Smooth muscle cell (in vitro differentiated cells): ENCODE data around the gene DNM3. TPM values are rescaled to one million over a fixed set of nuclear protein-coding genes. Genes with fewer than 3 reads are reported as not detected.
A peak's percentile ranks its signal among the peaks of the same experiment; 100 is the strongest.

Experiments
- DNase-seq: peaks from one replicate; lab custom pipeline; 2025; ENCODE audit not compliant: unreplicated experiment; lab: John Stamatoyannopoulos, UW
- H2AFZ ChIP-seq: fragments of 200-600 bp; sonication (generic); 2 replicates; pipeline ENCODE4 v1.6.0; 2016; ENCODE audit warnings: antibody characterized with exemption, low read depth, mild to moderate bottlenecking
- H3F3A ChIP-seq: fragments of 200-600 bp; sonication (generic); 2 replicates; pipeline ENCODE4 v1.6.0; 2017; ENCODE audit warnings: antibody characterized with exemption, low read depth
- H3K27ac ChIP-seq: fragments of 200-600 bp; sonication (generic); 2 replicates; pipeline ENCODE4 v1.5.1; 2016; ENCODE audit warnings: low read depth, mild to moderate bottlenecking
- H3K27me3 ChIP-seq: fragments of 200-600 bp; sonication (generic); 2 replicates; pipeline ENCODE4 v1.6.1; 2016; ENCODE audit warnings: low read depth, mild to moderate bottlenecking
- H3K36me3 ChIP-seq: fragments of 200-600 bp; sonication (generic); 2 replicates; pipeline ENCODE4 v1.5.1; 2016; ENCODE audit warnings: low read depth
- H3K4me1 ChIP-seq: fragments of 200-600 bp; sonication (generic); 2 replicates; pipeline ENCODE4 v1.5.1; 2016; ENCODE audit warnings: low read depth
- H3K4me2 ChIP-seq: fragments of 200-600 bp; sonication (generic); 2 replicates; pipeline ENCODE4 v1.6.0; 2016; ENCODE audit warnings: mild to moderate bottlenecking
- H3K4me3 ChIP-seq: fragments of 200-600 bp; sonication (generic); 2 replicates; pipeline ENCODE4 v1.5.1; 2016; ENCODE audit warnings: mild to moderate bottlenecking
- H3K79me2 ChIP-seq: fragments of 200-600 bp; sonication (generic); 2 replicates; pipeline ENCODE4 v1.6.0; 2016; ENCODE audit warnings: low read depth, mild to moderate bottlenecking
- H3K9ac ChIP-seq: fragments of 200-600 bp; sonication (generic); 2 replicates; pipeline ENCODE4 v1.6.0; 2016; ENCODE audit warnings: low read depth
- H3K9me3 ChIP-seq: fragments of 200-600 bp; sonication (generic); replicated peaks from 2 replicates; pipeline ENCODE4 v1.5.1; 2016; ENCODE audit warnings: low read depth
- H4K20me1 ChIP-seq: fragments of 200-600 bp; sonication (generic); 2 replicates; pipeline ENCODE4 v1.6.0; 2016; ENCODE audit warnings: low read depth
- WGBS: methylation state at CpG from one replicate; pipeline ENCODE4 v1.1.7; 2016; ENCODE audit warnings: low lambda C conversion rate; 5-methylcytosine and 5-hydroxymethylcytosine counted together
- polyA plus RNA-seq: library from polyadenylated mRNA; unstranded; fragments of >200 nt; fragmentation: Nextera tagmentation; extraction: Ambion mirVana; gene quantifications from 2 replicates; pipeline ENCODE4 v1.2.1, GENCODE V29; 2016
- total RNA-seq: library from RNA; depleted of rRNA; stranded (reverse); fragments of >200 nt; gene quantifications from 2 replicates; pipeline ENCODE4 v1.2.3, GENCODE V29; 2014
- TF ChIP-seq, protein P1 (sequence below): fragments of 200-600 bp; sonication (generic); IDR thresholded peaks from 2 replicates; pipeline ENCODE4 v1.5.1; 2017; ENCODE audit warnings: borderline replicate concordance, mild to moderate bottlenecking, antibody characterized with exemption; ENCODE audit not compliant: insufficient read depth, poor library complexity, severe bottlenecking

The DNM3 gene
- total and polyA plus RNA-seq, 2 experiments from 2014 or later = 1.7 to 3.0 TPM

DNA sequence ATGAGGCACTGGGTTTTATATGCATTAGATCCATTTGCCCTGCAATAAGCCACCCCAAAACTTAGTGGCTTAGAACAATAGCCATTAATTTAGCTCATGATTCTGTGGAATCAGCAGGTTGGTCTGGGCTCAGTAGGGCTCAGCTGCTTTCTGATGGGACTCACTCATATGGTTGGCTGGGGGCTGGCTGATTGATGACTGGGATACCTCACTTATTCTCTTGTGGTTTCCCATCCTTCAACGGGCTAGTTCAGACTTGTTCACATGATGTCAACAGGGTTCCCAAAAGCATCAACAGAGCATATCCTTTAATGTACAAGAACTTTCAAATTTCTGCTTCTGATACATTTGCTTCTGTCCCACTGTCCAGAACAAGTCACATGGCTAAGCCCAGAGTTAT is 43.2 kb downstream of the DNM3 start:
- WGBS = 91% methylated on average over 1 of the region's 1 CpG
- H3K27ac ChIP-seq = no peak overlapping the region
- H3K79me2 ChIP-seq = no peaks in the 10 kb centered on the region
- H3K36me3 ChIP-seq = no peaks in the 10 kb centered on the region
- no peak overlapping the region for H3K4me3 ChIP-seq
- DNase-seq = no peak
- no peak overlapping the region for H3K9ac ChIP-seq
- no peaks in the 10 kb centered on the region for H3K9me3 ChIP-seq
- H3F3A ChIP-seq = no peaks in the 10 kb centered on the region
- TF ChIP-seq, protein P1, sequence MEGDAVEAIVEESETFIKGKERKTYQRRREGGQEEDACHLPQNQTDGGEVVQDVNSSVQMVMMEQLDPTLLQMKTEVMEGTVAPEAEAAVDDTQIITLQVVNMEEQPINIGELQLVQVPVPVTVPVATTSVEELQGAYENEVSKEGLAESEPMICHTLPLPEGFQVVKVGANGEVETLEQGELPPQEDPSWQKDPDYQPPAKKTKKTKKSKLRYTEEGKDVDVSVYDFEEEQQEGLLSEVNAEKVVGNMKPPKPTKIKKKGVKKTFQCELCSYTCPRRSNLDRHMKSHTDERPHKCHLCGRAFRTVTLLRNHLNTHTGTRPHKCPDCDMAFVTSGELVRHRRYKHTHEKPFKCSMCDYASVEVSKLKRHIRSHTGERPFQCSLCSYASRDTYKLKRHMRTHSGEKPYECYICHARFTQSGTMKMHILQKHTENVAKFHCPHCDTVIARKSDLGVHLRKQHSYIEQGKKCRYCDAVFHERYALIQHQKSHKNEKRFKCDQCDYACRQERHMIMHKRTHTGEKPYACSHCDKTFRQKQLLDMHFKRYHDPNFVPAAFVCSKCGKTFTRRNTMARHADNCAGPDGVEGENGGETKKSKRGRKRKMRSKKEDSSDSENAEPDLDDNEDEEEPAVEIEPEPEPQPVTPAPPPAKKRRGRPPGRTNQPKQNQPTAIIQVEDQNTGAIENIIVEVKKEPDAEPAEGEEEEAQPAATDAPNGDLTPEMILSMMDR = no peak
- no peaks in the 10 kb centered on the region for H3K4me1 ChIP-seq
- no peaks in the 10 kb centered on the region for H3K27me3 ChIP-seq
- no peaks in the 10 kb centered on the region for H4K20me1 ChIP-seq
- H2AFZ ChIP-seq = no peak overlapping the region
- H3K4me2 ChIP-seq = no peak overlapping the region

DNA sequence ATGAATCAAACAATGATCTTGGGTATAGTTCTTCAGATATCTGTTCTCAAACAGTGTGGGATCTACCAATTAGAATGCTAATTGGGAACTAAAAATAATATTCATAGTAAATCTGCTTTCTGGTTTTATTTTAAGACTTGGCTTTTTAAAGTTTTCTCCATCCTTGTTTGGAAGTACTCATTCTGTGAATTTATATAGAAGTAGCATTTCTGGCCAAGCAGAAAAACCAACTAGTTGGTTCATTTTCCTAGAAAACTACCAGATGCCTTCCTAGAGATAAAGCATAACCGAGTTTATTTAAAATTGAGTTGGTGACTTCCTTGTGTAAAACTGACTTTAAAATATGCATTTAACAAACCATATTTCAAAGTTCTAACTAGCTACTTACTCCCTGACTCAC is 48.8 kb downstream of the DNM3 start:
- Histone ChIP-seq H3K4me2 (no peak overlapping the region), H3F3A (no peaks in the 10 kb centered on the region), H3K9me3 (no peaks in the 10 kb centered on the region), H3K36me3 (no peaks in the 10 kb centered on the region), H3K4me1 (no peaks in the 10 kb centered on the region), H3K79me2 (no peaks in the 10 kb centered on the region), H2AFZ (no peak overlapping the region), H3K4me3 (no peak overlapping the region), H3K27ac (no peak overlapping the region), H4K20me1 (no peaks in the 10 kb centered on the region), H3K27me3 (no peaks in the 10 kb centered on the region), H3K9ac (no peak overlapping the region)
- 77% methylated on average over 1 of the region's 1 CpG for WGBS
- no peak for DNase-seq
- TF ChIP-seq, protein P1 = no peak

DNA sequence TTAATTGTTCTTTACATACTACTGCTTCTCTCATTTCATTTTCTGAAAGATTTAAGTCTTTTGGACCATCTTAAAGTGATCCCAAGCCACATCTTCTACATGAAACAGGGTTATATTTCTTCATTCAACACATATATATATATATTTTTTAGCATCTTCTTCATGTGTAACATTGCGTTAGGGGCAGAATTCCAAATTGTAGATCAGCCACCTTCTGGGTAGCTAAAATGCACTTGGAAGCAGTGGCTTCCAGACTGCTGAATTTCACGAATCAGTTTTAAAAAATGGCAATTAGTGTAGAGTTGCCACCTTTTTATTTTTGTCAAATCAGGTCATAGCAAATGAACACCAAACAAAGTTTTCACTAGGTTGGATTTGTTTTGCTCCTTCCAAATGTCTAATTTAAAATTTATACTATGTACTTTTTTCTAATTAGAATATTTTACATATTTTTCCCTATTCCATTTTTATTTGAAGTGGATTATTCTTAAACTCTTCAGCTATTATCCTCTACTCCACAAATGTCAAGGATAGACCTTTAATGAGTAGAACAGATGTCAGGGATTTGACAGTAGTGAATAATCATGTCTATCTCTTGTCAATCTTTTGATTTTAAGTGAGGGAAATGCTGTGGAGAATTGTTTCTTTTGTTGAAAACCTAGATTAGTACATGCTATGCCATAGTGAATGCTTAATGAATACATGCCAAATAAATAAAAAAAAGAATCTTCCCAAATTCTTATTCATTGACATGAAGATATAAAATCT is 55.8 kb downstream of the DNM3 start:
- H4K20me1 ChIP-seq = no peaks in the 10 kb centered on the region
- H3K9me3 ChIP-seq = no peaks in the 10 kb centered on the region
- H3F3A ChIP-seq = no peaks in the 10 kb centered on the region
- no peak overlapping the region for H3K4me3 ChIP-seq
- H3K27ac ChIP-seq = no peak overlapping the region
- H3K4me2 ChIP-seq = no peak overlapping the region
- DNase-seq = no peak
- H2AFZ ChIP-seq = no peak overlapping the region
- WGBS = 93% methylated on average over 2 of the region's 2 CpGs
- TF ChIP-seq, protein P1 = no peak
- H3K4me1 ChIP-seq = peaks cover 14% of the 10 kb centered on the region
- no peak overlapping the region for H3K9ac ChIP-seq
- H3K36me3 ChIP-seq = no peaks in the 10 kb centered on the region
- no peaks in the 10 kb centered on the region for H3K27me3 ChIP-seq
- H3K79me2 ChIP-seq = no peaks in the 10 kb centered on the region

DNA sequence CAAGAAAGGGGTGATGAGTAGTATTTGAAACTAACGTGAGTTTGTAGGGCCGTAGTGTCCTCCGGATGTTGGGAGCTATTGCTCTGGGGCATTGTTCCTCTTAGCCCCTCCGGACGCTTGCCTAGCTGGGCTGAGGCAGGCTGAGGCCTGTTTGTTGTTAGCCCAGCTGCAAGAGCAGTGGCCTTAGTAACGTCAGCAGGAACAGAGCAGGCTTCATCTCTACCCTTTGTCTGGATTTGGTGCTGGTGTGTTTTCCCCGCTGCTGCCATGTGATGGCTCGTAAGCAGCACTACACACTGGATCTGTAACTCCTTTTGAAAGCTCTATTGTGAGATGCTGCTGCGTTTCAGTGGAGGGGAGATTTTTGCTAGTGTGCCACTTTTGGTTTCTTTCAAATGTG is 57.6 kb downstream of the DNM3 start:
- WGBS = 19% methylated on average over 9 of the region's 9 CpGs
- H3K4me1 ChIP-seq = peaks cover 14% of the 10 kb centered on the region
- H2AFZ ChIP-seq = peak overlapping the region; percentile 95
- peak overlapping the region; percentile 5 for H3K27ac ChIP-seq
- no peaks in the 10 kb centered on the region for H4K20me1 ChIP-seq
- DNase-seq = no peak
- TF ChIP-seq, protein P1 = no peak
- no peak overlapping the region for H3K4me3 ChIP-seq
- peak overlapping the region; percentile 77 for H3K4me2 ChIP-seq
- peak overlapping the region; percentile 11 for H3K9ac ChIP-seq
- no peaks in the 10 kb centered on the region for H3K9me3 ChIP-seq
- H3K36me3 ChIP-seq = no peaks in the 10 kb centered on the region
- H3K79me2 ChIP-seq = no peaks in the 10 kb centered on the region
- H3F3A ChIP-seq = no peaks in the 10 kb centered on the region
- no peaks in the 10 kb centered on the region for H3K27me3 ChIP-seq
